Esophagus muscularis mucosa (tissue), 4 donors: ENCODE results near the gene PCCB. TPM values are rescaled to one million over a fixed set of nuclear protein-coding genes. Genes with fewer than 3 reads are reported as not detected.

Experiments
- DNase-seq: peaks from one replicate; pipeline ENCODE4 v3.0.0-alpha.2; 2017; ENCODE audit errors: extremely low spot score
- H3K27ac ChIP-seq, 4 donors: fragments of 200-600 bp; sonication (generic); replicated peaks in 1 of 4; 1 replicate in 3 of 4; 2 replicates in 1 of 4; pipeline ENCODE4 v1.5.1; 2016 to 2019; ENCODE audit warnings: mild to moderate bottlenecking in 1 of 4
- H3K27me3 ChIP-seq, 4 donors: fragments of 200-600 bp; sonication (generic); one replicate each; pipeline versions ENCODE4 v1.5.1 to v1.6.0; 2016 to 2019
- H3K36me3 ChIP-seq, 4 donors: fragments of 200-600 bp; sonication (generic); one replicate each; pipeline ENCODE4 v1.5.1; 2016 to 2019
- H3K4me1 ChIP-seq, 4 donors: fragments of 200-600 bp; sonication (generic); one replicate each; pipeline ENCODE4 v1.5.1; 2016 to 2019
- H3K4me3 ChIP-seq, 4 donors: fragments of 200-600 bp; sonication (generic); 1 replicate in 2 of 4; 2 replicates in 2 of 4; pipeline ENCODE4 v1.5.1; 2016 to 2019; ENCODE audit warnings: mild to moderate bottlenecking in 4 of 4, moderate library complexity in 1 of 4
- H3K9me3 ChIP-seq, 4 donors: fragments of 200-600 bp; sonication (generic); 1 replicate in 3 of 4; 2 replicates in 1 of 4; pipeline ENCODE4 v1.5.1; 2016 to 2019
- CTCF ChIP-seq, 3 experiments: fragments of 200-600 bp in 2 of 3; fragments of 450-650 bp in 1 of 3; sonication (generic) in 2 of 3; IDR thresholded peaks; one replicate each; pipeline ENCODE4 v1.5.1; 2017 to 2019; ENCODE audit warnings: antibody characterized with exemption in 3 of 3, mild to moderate bottlenecking in 2 of 3, moderate library complexity in 1 of 3
- EP300 ChIP-seq: sonication (generic); formaldehyde crosslinking; IDR thresholded peaks from one replicate; pipeline ENCODE4 v1.6.1; 2017; ENCODE audit warnings: antibody characterized with exemption
- POLR2A ChIP-seq: fragments of 450-650 bp; IDR thresholded peaks from one replicate; pipeline ENCODE4 v1.6.1; 2017; ENCODE audit warnings: antibody characterized with exemption, moderate library complexity, mild to moderate bottlenecking, low read depth
- POLR2AphosphoS5 ChIP-seq, 2 donors: sonication (generic); formaldehyde crosslinking; IDR thresholded peaks; one replicate each; pipeline ENCODE4 v1.6.1; 2017; ENCODE audit warnings: antibody characterized with exemption in 2 of 2
- WGBS: methylation state at CpG from one replicate; pipeline ENCODE4 v1.1.5; 2018; 5-methylcytosine and 5-hydroxymethylcytosine counted together
- intact Hi-C: fragments of 100-400 bp; cut with DNase I; formaldehyde crosslinking; loops from one replicate; pipeline ENCODE4 v1.15.1; 2023
- total RNA-seq, 4 donors: library from RNA; depleted of rRNA; stranded (reverse); fragments of >200 nt; gene quantifications; one replicate each; pipeline versions ENCODE4 v1.1.0 to v1.2.1, GENCODE V29; 2016

The PCCB gene
- total RNA-seq, 4 donors from 2014 or later, result 25.8 to 35.6 (median 31.4) TPM

- intact Hi-C loops, result no loop called here
- Histone ChIP-seq H3K4me3 (no peak overlapping the region), H3K4me1 (no peaks in the 10 kb centered on the region), H3K27ac (no peak overlapping the region), H3K9me3 (no peaks in the 10 kb centered on the region), H3K36me3 (peaks cover 0 to 82% (median 57%) of the 10 kb centered on the region in 4 donors), H3K27me3 (no peaks in the 10 kb centered on the region)
- no peak for DNase-seq
- WGBS, result 84% methylated on average over 5 of the region's 5 CpGs
- no peak for TF ChIP-seq CTCF (IDR thresholded peaks at IDR 0.05)
- TF ChIP-seq POLR2A, result no peak
Measured at GRCh38 chr3:136296960-136297359, 46.8 kb downstream of the PCCB start.

GRCh38 chr3:136297826-136298225 lies 47.7 kb downstream of the PCCB start:
- H3K9me3 ChIP-seq, result no peaks in the 10 kb centered on the region
- no peak overlapping the region for H3K4me3 ChIP-seq
- peak; percentile 68 for DNase-seq
- no peak for TF ChIP-seq POLR2A
- no peak for TF ChIP-seq EP300
- TF ChIP-seq POLR2AphosphoS5 (IDR thresholded peaks at IDR 0.05), result no peak
- TF ChIP-seq CTCF (IDR thresholded peaks at IDR 0.05), result no peak
- no peaks in the 10 kb centered on the region for H3K4me1 ChIP-seq
- no peaks in the 10 kb centered on the region for H3K27me3 ChIP-seq
- intact Hi-C loops, result no loop called here
- WGBS, result 96% methylated on average over 8 of the region's 8 CpGs
- no peak overlapping the region for H3K27ac ChIP-seq
- peaks cover 0 to 80% (median 57%) of the 10 kb centered on the region in 4 donors for H3K36me3 ChIP-seq

- no peak for DNase-seq
- TF ChIP-seq CTCF (IDR thresholded peaks at IDR 0.05) (no peak), POLR2A (no peak), EP300 (no peak), POLR2AphosphoS5 (IDR thresholded peaks at IDR 0.05) (no peak)
- Histone ChIP-seq H3K4me1 (no peaks in the 10 kb centered on the region), H3K4me3 (no peak overlapping the region), H3K36me3 (peaks cover 0 to 58% (median 43%) of the 10 kb centered on the region in 4 donors), H3K27ac (no peak overlapping the region), H3K27me3 (no peaks in the 10 kb centered on the region), H3K9me3 (no peaks in the 10 kb centered on the region)
- WGBS, result 93% methylated on average over 2 of the region's 2 CpGs
- intact Hi-C loops, result no loop called here
Measured at GRCh38 chr3:136300444-136300843, 50.3 kb downstream of the PCCB start.

- no peak for DNase-seq
- no peaks in the 10 kb centered on the region for H3K9me3 ChIP-seq
- TF ChIP-seq EP300 (no peak), POLR2AphosphoS5 (IDR thresholded peaks at IDR 0.05) (no peak), POLR2A (no peak), CTCF (IDR thresholded peaks at IDR 0.05) (no peak)
- no CpG with 5 or more reads among the region's 1 CpG for WGBS
- H3K4me1 ChIP-seq, result no peaks in the 10 kb centered on the region
- H3K4me3 ChIP-seq, result no peak overlapping the region
- no peaks in the 10 kb centered on the region for H3K27me3 ChIP-seq
- H3K27ac ChIP-seq, result no peak overlapping the region
- intact Hi-C loops, result no loop called here
- peaks cover 0 to 16% (median 12%) of the 10 kb centered on the region in 4 donors for H3K36me3 ChIP-seq
Measured at GRCh38 chr3:136305879-136306278, 55.7 kb downstream of the PCCB start.

GRCh38 chr3:136311261-136311660 lies 61.1 kb downstream of the PCCB start:
- H3K36me3 ChIP-seq, result peaks cover 0 to 36% (median 0%) of the 10 kb centered on the region in 4 donors
- TF ChIP-seq CTCF (IDR thresholded peaks at IDR 0.05) (no peak), POLR2AphosphoS5 (IDR thresholded peaks at IDR 0.05) (no peak), POLR2A (no peak), EP300 (no peak)
- no peaks in the 10 kb centered on the region for H3K4me1 ChIP-seq
- peak; percentile 45 for DNase-seq
- WGBS, result 100% methylated on average over 2 of the region's 2 CpGs
- no peaks in the 10 kb centered on the region for H3K9me3 ChIP-seq
- no peaks in the 10 kb centered on the region for H3K27me3 ChIP-seq
- no peak overlapping the region for H3K27ac ChIP-seq
- no peak overlapping the region for H3K4me3 ChIP-seq
- intact Hi-C loops, result no loop called here
